Activated CD8-positive, alpha-beta memory T cell treated with anti-CD3 and anti-CD28 coated beads, Interleukin-2, amount 50 U/mL, for 1 hour (primary cell): ENCODE results near the gene TMEM121B.

Source experiments
- DNase-seq: peaks from one replicate; pipeline ENCODE4 v3.0.0-alpha.2; 2020; ENCODE audit errors: extremely low read depth

Gene TMEM121B

DNA sequence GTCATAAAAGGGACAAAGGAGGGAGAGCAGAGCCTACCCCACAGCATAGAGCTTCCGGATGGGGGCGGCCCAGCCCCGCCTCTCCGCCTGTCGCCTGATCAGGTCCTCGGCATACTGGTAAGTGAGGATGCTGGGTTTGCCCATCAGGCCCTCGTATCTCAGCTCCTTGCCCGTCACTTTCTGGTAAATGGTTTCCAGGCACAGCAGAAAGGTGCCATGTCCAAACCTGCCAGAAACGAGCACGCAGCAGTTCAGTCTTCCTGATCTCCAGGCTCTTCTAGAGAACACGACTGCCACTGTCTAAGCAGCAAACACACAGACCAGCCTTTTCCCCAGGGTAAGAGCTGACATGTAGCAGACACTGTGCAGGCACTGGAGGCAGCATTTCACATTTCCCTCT, 17.4 kb upstream of the TMEM121B start:
- DNase-seq, result no peak

DNA sequence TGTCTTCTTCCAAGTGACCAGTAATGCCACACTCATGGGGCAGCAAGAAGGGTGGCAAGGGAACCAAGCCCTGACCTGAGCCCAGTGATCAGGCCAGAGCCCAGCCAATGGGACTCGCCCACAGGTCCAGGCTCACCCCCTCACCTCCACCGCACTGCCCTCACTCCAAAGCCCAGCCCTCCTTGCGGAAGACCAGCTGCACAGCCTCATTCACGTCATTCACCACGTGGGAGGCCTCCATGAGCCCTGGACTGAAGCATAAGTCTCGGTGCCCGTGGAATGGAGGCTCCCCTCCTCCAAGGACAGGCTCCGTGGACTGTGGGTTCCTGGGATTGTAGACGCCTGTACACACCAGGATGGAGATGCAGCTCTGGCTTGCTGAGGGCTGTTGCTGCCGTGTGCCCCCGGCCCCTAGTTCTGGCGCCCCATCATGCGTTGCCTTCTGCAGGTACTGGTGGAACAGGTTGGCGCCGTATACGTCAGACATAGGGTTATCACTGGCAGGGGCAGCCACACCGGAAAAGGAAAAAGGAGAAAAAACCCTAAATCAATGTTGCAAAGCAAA, 16.8 kb upstream of the TMEM121B start:
- no peak for DNase-seq

DNA sequence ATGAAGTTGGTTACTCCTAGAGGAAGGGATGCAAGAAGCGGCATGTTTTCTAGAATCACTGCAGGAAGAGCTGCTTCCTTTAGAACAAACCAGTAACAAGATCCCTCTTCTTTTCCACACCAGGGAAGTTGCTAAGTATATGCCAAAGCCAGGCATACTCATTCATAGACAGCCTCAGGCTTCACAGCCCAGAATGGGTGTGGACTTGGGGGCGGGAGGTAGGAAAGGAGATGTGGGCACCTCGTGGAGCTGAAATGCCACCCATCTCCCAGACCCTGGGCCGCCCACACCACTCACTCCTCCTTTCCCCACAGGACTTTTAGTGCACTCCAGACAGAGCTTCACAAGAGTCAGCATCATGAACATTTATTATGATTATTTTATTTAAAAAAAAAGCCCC, 16.0 kb upstream of the TMEM121B start:
- no peak for DNase-seq

DNA sequence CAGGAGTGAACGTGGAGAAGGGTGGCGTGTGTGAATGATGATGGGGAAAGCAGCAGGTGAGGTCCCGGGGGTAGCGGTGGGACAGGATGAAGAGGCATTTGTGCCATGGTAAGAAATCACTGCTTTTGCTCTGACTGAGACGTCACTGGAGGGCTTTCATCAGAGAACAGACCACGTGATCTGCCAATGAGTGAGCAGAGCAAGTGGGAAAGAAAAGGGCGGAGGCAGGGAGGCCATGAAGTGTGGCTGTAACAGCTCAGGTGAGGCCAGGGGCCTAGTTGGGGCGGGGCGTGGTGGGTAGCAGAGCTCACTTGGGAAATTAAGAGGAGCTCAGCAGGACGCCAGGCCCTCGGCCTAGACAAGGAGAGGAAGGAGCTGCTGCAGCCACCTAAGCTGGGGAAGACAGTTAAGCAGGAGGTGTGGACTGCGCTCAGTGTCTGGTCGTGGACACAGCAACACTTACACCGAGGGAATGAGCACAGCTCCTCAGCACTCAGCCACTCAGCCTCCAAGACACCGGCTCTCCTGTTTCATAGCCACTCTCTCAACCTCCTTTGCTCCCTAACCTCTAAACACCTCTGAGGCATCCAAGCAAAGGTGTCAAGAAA, 14.1 kb upstream of the TMEM121B start:
- no peak for DNase-seq

DNA sequence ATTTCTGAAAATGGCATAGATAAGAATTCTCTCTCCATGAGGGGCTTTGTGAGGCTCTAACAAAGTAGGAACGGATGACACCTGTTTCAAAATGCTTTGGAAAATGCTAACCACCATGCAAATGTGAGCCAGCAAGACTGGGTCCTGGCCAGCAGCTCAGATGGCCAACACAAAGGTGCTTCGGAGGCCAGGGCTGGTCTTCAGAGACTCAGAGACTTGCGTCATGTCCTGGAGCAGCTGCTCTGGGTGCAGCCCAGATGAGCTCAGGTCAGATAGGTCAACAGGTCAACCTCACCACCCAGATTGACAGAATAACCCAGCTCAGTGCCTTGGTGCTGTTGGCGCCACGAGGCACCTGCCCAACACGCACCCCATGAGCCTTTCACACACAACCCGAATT, 12.0 kb upstream of the TMEM121B start:
- DNase-seq, result no peak

DNA sequence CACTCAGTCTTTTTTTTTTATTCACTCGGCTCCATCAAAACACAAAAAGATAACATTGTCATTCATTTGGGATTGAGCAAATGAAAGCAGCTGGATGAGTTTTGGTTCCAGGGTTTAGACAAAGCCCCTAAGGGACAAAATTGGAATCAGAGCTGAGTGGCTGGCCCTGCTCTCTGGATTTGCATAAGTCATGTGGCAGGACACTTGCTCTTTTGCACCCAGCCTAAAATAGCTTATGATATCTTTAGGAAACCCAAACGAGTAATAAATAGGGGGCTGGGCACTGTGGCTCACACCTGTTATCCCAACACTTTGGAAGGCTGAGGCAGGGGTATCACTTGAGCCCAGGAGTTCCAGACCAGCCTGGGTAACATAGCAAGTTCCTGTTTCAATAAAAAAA, 11.0 kb upstream of the TMEM121B start:
- no peak for DNase-seq

DNA sequence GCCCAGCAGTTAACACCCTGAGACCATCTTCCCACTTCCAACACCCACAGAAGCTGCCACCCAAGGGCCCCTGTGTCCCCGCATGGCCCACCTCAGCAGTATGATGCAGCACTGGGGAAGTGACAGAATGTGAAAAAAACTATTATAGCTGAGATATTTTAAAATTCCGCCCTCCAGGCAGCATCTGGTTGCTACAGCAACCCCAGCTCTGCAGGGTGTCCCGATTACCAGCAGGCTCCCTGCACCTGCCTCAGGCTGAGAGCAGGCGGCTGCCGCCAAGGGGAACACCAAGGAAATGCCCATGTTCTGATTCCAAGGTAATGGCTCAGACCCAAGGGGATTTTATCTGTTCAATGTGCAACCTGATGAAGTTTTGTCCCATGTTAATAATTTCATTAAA, 10.5 kb upstream of the TMEM121B start:
- DNase-seq, result no peak

DNA sequence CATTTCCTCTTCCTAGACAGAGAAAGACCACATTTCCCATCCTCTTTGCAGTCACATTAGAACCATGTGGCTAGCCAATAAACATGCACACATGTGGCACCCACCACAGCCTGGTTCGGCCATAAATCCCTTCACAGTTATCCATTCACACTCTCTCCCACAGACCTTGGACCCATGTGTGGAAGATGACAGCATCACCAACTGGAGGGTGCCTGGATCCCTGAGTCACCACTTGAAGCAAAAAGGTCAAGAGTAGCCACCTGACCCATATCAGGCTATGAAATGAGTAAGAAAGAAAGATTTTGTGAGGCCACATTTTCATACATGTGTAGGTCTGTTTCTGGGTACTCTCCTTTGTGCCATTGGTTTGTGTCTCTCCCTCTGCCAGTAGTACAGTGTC, 9.0 kb upstream of the TMEM121B start:
- DNase-seq, result no peak

DNA sequence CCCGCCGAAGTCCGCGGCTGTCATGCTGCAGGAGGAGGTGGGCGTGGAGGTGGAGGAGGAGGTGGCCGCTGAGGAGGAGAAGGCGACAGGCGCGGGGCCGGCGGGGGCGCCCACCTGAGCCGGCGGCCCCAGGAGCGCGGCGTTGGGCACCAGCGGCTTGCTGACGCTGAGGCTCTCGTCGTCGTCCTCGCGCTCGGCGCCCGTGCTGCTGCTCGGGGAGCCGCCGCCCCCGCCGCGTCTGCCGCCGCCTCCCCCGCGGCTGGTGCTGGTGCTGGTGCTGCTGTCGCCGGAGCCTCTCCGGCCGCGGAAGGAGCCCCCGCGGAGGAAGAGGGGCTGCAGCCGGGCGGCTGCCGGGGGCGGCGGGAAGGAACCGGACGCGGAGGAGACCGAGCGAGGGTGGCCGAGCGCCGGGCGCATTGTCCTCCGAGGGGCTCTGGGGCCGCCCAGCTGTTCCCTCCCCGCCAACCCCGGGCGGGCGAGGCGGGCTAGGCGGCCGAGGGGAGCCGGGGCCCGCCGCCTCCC, 388 bp downstream of the TMEM121B start:
- no peak for DNase-seq

DNA sequence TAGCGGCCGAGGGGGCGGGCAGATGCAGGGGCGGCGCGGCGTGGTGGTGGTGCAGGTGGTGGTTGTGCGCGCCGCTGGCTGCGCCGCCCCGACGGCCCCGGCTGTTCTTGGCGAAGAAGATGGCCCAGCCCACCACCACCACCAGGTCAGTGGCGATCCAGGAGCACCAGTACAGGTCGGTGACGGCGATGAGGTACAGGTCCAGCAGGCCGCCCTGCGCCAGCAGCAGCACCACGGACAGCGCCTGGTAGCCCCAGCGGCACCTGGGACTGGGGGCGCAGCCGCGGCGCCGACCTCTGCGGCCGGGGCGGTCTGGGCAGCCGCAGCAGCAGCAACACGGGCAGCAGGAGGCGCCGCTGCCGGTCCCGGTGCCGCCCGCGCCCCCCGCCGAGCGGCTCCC, 879 bp downstream of the TMEM121B start:
- DNase-seq, result no peak

DNA sequence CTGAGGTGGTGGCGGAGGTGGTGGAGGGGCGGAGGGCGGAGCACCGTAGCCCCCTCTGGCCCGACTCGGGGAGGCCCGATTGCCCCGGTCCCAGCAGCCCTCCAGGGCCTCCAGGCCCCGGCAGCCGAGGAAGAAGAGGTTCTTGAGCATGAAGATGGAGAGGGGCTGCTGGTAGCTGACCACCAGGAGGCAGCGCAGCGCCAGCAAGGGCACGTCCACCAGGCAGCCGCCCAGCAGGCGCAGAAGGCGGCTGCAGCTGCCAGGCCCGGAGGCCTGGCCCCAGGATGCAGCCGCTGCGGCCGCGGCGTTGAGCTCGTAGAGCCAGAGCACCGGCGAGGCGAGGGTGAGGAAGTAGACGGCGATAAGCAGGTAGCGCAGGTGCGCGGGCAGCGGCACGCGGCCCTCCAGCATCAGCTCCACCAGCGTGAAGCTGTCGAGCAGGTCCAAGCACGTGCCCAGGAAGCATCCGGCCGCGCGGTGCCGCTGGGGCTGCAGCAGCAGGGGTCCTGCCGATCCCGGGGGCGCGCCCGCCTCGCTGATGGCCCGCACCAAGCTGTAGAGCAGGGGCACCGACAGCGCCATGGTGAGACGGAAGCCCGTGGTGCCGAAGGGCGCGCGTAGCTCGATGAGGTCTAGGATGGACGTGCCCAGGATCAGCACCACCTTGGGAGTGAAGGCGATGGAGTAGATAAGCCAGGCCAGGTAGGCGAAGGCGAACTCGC, 1.5 kb downstream of the TMEM121B start:
- DNase-seq, result no peak

DNA sequence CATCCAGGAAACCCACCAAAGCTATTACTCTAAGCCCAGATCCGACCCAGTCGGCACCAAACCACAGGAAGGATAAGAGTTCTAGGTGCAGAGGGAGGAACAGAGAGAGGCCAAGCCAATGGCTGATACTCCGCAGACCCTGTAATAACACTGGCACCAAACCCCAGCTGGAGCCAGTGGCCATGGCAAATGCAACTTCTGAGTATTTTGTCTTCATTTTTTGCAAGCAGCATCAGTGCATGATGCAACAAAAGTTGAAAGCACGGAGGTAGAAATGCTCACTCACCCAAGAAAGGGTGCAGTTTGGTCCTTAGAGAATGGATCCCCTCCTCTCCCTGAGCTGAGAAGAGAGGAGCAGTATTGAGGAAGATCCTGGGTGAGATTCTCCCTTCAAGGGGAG, 2.8 kb downstream of the TMEM121B start:
- no peak for DNase-seq

DNA sequence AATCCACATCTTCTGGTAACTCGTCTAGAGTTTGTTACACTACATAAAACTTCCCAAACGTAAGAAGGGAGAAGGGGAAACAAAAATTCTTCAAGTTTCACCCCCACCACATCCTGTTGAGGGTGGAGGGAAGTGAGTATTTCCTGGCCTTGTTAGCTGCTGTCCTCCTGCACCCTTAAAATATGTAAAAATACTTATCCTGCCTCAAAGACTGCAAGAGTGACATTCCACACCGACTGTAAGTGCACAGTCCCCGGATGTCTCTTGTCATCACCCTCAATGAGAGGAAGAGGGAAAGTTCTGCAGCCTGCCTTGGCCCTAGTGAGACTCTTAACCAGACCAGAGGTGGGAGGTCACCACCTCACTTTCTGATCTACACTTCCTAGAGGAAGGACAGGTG, 3.3 kb downstream of the TMEM121B start:
- DNase-seq, result no peak

DNA sequence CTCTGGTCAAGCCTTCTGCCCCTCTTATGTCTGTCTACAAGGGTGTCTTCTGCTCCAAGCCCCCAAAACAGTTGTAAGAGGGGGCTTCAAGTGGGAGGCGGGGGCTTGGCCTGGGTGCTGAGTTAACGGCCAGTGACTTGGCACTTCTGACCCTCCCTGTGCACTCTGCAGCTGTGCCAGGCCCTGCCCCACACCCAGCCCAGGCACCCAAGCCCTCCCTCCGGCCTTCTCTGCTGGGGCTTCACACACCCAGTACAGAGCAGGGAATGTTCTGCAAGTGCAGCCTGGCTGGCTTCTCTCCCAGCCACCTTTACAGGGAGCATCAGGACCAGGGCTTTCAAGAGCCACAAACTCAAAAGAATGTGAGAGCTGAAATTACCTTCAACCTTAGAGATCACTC, 3.8 kb downstream of the TMEM121B start:
- no peak for DNase-seq

DNA sequence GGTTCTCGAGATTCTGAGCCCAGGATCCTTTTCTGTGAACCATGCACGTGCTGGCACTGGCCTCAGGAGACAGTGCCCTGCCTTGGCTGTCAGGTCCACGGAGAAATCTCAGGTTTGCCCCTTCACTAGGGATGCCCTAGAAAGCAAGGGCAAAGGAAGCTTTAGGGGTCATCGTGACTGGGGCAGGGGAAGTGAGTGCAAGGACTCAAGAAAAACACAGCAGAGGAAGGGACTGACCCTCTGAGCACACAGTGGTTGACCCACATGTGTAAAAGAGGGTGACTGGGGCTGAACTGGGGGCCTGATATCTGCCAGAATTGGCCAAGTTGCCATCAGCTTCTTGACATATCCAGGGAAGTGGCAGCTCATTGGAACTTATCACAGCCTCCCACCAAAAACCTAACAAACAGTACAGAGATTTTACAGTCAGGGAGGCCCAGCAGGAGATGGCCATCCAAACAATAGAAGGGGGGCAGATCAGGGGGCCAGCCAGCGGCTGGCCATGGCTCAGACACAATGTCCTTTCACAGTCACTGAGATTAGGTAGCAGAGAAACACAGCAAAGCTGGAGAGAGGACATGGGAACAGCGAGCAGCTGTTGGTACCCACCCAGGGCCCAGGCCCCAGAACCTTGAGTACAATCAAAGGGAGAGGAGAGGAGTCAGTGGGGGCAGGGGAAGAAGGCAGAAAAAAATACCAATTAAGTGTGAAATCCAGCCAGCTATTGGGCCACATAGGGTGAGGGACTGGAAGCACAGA, 4.4 kb downstream of the TMEM121B start:
- DNase-seq, result no peak

DNA sequence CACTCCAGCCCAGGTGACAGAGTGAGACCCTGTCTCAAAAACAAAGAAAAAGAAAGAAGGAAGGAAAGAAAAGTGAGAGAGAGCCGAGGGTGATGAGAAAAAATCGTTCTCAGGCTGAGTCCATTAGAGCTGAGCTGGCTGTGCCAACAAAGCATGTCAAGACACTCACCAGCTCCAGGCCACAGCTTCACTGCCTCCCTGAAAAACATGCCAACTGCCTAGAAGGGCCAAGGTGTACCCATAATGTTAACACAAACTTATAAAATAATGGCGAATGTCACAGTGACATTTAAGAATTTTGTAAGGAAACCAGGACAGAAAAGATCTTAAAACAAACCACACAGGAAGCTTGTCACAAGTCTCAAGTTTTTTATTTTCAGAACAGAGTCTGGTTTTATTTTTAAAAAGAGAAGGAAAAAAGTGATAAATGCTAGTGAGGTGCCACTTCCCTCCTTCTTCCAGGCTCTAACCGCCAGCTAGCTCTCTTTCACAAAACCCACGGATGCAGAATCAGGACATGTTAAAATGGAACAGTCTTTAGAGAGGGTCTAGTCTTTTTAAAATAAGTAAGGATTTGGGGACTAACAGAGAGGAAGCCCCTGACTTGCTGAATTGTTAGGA, 5.1 kb downstream of the TMEM121B start:
- no peak for DNase-seq

DNA sequence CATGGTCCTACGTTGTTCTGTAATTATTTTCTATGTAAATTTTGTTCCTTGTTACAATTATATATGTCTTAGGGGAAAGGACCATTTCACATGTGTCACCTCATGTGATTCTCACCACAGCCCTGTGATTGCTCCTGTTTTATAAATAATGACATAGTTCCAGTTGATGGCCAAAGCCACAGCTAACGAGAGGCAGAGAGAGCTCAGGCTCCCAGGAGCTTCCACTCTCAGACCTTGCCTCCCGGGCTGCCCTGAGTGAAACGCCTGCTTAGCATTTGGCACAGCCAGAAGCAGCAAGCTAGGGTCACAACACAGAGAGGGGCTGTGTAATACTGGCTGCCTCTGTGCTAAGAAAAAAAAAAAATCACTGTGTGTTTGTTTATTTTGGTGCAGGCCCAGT, 5.9 kb downstream of the TMEM121B start:
- no peak for DNase-seq

DNA sequence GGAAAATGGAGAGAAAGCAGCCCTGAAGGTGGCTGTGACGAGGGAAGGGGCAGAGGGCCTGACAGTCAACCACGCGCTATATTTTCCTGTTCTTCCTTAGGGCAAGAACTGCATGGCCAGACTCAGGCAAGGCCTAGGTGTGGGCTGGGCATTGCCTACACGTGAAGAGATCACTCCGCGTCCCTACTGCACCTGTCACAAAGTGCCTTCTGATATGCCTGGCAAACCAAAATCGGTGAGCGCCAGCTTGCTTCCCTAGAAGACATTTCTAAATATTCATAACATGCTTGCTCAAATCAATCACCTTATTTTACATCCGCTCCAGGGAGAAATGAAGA, 6.3 kb downstream of the TMEM121B start:
- DNase-seq, result no peak

DNA sequence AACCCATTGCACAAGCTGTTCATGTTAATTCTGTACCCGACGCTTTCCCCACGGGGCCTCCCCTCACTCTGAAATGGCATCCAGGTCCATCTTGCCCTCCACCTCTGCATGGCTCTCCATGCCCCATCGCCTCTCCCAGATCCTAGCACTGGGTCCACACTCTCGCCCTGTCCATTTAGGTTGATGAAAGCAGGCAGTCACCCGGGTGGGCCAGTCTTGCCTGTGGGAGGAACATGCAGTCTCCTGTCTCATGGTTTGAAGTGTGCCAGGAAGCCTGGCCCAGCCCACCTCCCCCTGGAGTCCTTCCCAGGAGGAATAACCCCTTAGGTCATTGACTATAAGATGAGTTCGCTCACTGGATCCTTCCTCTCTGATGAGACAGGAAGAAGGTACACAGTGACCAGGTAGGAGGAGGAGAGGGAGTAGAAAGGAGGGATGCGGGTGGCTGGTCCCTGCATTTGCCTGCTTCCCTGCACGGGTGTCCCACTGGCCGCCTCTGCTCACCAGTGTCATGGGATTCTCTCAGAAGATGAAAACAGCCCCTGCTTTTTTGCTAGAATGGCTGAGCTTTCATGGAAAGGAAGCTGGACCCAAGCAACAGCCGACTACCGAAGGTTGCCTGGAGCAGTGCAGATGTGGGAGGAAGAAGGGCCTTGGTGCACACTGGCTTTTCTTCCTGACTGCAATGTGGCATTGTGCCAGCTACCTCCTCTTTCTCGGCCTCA, 6.8 kb downstream of the TMEM121B start:
- no peak for DNase-seq

DNA sequence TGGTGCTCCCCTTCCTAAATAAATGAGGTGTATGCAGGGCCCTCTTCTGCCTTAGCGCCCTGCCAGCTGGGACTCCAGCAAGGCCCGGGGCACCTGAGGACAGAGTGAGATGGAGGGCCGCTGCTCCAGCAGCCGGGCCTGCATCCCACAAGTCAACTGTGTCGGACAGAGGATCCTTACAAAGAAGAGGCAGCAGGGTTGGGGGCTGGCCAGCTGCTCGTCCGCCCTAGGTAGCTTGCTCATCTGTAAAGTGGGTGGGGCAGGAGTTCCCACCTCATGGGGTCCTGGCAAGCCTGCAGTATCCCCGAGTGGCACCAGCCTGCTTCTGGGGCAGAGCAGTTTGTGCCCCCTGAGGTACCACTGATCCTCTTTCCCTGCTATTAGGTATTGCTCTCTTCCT, 7.6 kb downstream of the TMEM121B start:
- no peak for DNase-seq

DNA sequence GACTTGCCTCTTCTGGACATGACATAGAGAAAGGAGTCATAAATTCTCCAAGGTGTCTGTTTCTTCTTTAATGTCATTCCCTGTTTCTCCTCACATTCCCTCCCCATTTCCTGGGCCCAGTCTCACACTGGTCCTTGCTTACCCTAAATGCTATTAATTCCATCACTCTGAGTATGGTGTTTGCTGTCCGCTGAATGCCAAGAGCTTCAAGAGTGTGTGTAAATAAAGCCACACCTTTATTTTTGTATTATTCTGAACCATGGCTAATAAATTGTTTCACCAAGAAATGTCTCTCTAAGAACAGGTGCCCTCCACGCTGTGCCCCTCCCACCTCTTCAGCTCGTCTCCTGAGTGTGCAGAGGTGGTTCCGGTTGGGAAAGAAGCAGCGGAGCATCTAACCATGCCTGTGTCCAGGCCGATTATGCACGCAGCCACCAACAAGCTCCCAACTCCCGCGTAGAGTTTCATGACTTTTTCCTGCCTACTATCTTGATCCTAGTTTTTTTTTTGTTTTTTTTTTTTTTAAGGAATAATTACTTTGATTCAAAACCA, 8.6 kb downstream of the TMEM121B start:
- DNase-seq, result no peak
